ENCODE measurements around the gene VDR.

Gene VDR

GRCh38 chr12:47803191-47803875 lies 101.5 kb downstream of the VDR start:
- no peak overlapping the region for H3K4me3 ChIP-seq (ENCODE audit: low read depth, low read length)
- no peak for DNase-seq (ENCODE audit: low read depth)
- TF ChIP-seq CTCF (IDR thresholded peaks at IDR 0.05; ENCODE audit: insufficient read depth, low read depth, low read length, missing control alignments) = no peak

GRCh38 chr12:47802312-47802711 lies 102.5 kb downstream of the VDR start:
- TF ChIP-seq CTCF (IDR thresholded peaks at IDR 0.05; ENCODE audit: insufficient read depth, low read depth, low read length, missing control alignments) = peak; percentile 24
- no peak for DNase-seq (ENCODE audit: low read depth)

GRCh38 chr12:47801904-47802246 lies 102.9 kb downstream of the VDR start:
- no peak overlapping the region for H3K4me3 ChIP-seq (ENCODE audit: low read depth, low read length)
- no peak for TF ChIP-seq CTCF (IDR thresholded peaks at IDR 0.05; ENCODE audit: insufficient read depth, low read depth, low read length, missing control alignments)
- no peak for DNase-seq (ENCODE audit: low read depth)

More at GRCh38 chr12:47802312-47802711, 102.5 kb downstream of the VDR start:
- H3K4me3 ChIP-seq (ENCODE audit: low read depth, low read length) = no peak overlapping the region

- H3K4me3 ChIP-seq (ENCODE audit: low read depth, low read length) = no peak overlapping the region
- no peak for DNase-seq (ENCODE audit: low read depth)
- no peak for TF ChIP-seq CTCF (IDR thresholded peaks at IDR 0.05; ENCODE audit: insufficient read depth, low read depth, low read length, missing control alignments)
Measured at GRCh38 chr12:47801170-47801903, 103.5 kb downstream of the VDR start.

- no peak for DNase-seq (ENCODE audit: low read depth)
- no peak overlapping the region for H3K4me3 ChIP-seq (ENCODE audit: low read depth, low read length)
- no peak for TF ChIP-seq CTCF (IDR thresholded peaks at IDR 0.05; ENCODE audit: insufficient read depth, low read depth, low read length, missing control alignments)
Measured at GRCh38 chr12:47800582-47800981, 104.2 kb downstream of the VDR start.

- TF ChIP-seq CTCF (IDR thresholded peaks at IDR 0.05; ENCODE audit: insufficient read depth, low read depth, low read length, missing control alignments) = no peak
- H3K4me3 ChIP-seq (ENCODE audit: low read depth, low read length) = no peak overlapping the region
- DNase-seq (ENCODE audit: low read depth) = no peak
Measured at GRCh38 chr12:47799357-47799955, 105.3 kb downstream of the VDR start.

Data from GM12865 (cell line).